GM18861 (cell line): ENCODE measurements around the gene ARL14.

ENCODE experiments used
- ATAC-seq: cut with Tn5 transposase; IDR thresholded peaks from one replicate; pipeline ENCODE4 v1.9.1; 2021; ENCODE audit not compliant: unreplicated experiment

Gene ARL14

DNA sequence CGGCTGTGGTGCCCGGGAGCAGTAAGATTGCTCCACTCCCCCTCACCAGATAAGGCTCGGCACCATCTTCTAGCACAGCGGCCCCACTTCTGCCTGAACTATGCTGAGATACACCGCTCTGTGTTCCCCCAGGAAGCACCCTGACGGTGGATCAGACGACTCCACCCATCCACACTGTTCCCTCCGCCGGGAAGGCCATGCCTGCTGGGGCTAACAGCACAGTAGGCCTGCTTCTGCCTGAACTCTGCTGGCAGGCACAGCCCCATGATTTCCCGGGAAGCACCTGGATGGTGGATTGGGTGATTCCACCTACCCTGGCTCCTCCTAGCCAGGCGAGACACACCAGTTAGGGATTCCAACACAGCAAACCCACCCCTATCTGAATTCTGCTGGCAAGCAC lies 42.8 kb downstream of the ARL14 start:
- no peak for ATAC-seq

DNA sequence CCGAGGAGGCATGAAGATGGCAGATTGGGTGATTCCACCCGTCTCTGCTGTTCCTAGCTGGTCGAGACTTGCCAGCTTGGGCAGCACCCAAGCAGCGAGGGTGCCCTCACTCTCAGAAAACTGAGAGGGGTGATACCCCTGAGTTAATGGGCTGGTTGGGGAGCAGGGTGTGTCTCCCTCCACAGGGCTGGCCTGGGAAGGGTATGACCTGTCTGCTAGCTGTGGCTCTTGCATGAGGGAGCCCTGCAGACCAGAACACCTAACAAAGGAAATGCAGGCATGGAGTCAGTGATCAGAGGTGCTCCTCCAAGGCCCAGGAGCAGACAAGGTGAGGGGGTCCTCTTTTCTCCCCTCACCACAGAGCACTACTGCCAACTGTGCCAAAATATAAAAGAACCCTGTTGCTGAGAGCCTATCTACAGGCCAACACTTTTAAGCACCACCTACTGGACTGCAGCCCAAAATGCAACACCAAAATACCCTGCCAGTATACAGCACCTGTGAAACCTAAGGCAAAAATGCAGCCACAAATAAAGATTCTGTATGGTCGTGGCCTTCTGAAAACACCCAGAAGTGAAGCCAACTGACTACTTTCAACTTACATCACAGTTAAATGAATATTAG lies 43.3 kb downstream of the ARL14 start:
- ATAC-seq = no peak

DNA sequence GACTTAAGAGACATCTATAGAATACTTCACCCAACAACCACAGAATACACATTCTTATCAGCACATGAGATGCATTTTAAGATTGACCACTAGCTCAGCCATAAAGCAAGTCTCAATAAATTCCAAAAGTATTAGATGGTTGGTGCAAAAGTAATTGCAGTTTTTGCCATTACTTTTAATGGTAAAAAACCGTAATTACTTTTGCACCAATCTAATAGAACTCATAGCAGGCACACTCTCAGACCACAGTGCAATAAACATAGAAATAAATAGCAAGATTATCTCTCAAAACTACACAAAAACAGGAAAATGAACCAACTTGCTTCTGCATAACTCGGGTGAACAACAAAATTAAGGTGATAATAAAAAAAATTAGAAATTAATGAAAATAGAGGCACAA lies 45.4 kb downstream of the ARL14 start:
- no peak for ATAC-seq

DNA sequence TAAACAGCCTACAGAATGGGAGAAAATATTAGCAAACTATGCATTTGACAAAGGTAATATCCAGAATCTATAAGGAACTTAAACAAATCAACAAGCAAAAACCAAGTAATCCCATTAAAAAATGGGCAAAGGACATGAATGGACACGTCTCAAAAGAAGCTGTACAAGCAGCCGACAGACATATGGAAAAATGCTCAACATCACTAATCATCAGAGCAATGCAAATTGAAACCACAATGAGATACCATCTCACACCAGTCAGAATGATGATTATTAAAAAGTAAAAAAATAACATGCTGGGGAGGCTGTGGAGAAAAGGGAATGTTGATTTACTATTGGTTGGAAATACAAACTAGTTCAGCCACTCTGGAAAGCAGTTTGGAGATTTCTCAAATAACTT lies 48.4 kb downstream of the ARL14 start:
- no peak for ATAC-seq
